Measurements from ENCODE around the gene ADTRP. TPM values are rescaled to one million over a fixed set of nuclear protein-coding genes. Genes with fewer than 3 reads are reported as not detected.
A peak's percentile ranks its signal among the peaks of the same experiment; 100 is the strongest.

The ADTRP gene, protein sequence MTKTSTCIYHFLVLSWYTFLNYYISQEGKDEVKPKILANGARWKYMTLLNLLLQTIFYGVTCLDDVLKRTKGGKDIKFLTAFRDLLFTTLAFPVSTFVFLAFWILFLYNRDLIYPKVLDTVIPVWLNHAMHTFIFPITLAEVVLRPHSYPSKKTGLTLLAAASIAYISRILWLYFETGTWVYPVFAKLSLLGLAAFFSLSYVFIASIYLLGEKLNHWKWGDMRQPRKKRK
- total RNA-seq (2016; rRNA removed; fragmentation: Illumina TruSeq; extraction: Trizol) (not detected in 2 replicates), polyA plus RNA-seq (2011; rRNA removed) (not detected in 2 replicates), polyA minus RNA-seq (2011; rRNA and poly(A)+ RNA removed; ENCODE audit: low replicate concordance) (0.42 TPM in 1 of 2 replicates, not detected in the other), Bru-seq, nascent RNA (percentile 2 among the genes with signal in this experiment), BruChase-seq, experiment 1, labeled RNA remaining after a 6-hour chase (not detected), BruChase-seq, experiment 2, labeled RNA remaining after a 2-hour chase (percentile 2 among the genes with signal in this experiment)
- not detected in 2 replicates for total RNA-seq (2016; cell fraction: cytosol; rRNA removed; fragmentation: Illumina TruSeq; extraction: Trizol; ENCODE audit: low read depth)
- total RNA-seq (2016; cell fraction: insoluble cytoplasmic fraction; rRNA removed; fragmentation: Illumina TruSeq; extraction: Trizol) = not detected in 2 replicates
- total RNA-seq (2016; cell fraction: membrane; rRNA removed; fragmentation: Illumina TruSeq; extraction: Trizol) = not detected in 2 replicates
- not detected in 2 replicates for total RNA-seq (2016; cell fraction: nucleus; rRNA removed; fragmentation: Illumina TruSeq; extraction: Trizol)
- polyA plus RNA-seq (2011; cell fraction: cytosol; rRNA removed) = not detected in 2 replicates
- not detected in 2 replicates for polyA plus RNA-seq (2011; cell fraction: nucleus; rRNA removed)
- polyA plus RNA-seq (2012) = not detected in 2 replicates
- not detected in 2 replicates for polyA plus RNA-seq (2016; cell fraction: cytosol; fragmentation: Illumina TruSeq; extraction: Trizol; ENCODE audit: low read depth)
- not detected in 2 replicates for polyA plus RNA-seq (2016; cell fraction: insoluble cytoplasmic fraction; fragmentation: Illumina TruSeq; extraction: Trizol; ENCODE audit: low read depth)
- not detected in 2 replicates for polyA plus RNA-seq (2016; cell fraction: membrane; fragmentation: Illumina TruSeq; extraction: Trizol; ENCODE audit: low read depth)
- not detected in 2 replicates for polyA plus RNA-seq (2016; cell fraction: nucleus; fragmentation: Illumina TruSeq; extraction: Trizol; ENCODE audit: insufficient read depth, low read depth)
- polyA minus RNA-seq (2011; cell fraction: cytosol; rRNA and poly(A)+ RNA removed) = not detected in 2 replicates
- polyA minus RNA-seq (2011; cell fraction: nucleus; rRNA and poly(A)+ RNA removed) = not detected in 2 replicates
- long read RNA-seq, experiment 1 = 0 reads
- long read RNA-seq, experiment 2 = 0 reads

DNA sequence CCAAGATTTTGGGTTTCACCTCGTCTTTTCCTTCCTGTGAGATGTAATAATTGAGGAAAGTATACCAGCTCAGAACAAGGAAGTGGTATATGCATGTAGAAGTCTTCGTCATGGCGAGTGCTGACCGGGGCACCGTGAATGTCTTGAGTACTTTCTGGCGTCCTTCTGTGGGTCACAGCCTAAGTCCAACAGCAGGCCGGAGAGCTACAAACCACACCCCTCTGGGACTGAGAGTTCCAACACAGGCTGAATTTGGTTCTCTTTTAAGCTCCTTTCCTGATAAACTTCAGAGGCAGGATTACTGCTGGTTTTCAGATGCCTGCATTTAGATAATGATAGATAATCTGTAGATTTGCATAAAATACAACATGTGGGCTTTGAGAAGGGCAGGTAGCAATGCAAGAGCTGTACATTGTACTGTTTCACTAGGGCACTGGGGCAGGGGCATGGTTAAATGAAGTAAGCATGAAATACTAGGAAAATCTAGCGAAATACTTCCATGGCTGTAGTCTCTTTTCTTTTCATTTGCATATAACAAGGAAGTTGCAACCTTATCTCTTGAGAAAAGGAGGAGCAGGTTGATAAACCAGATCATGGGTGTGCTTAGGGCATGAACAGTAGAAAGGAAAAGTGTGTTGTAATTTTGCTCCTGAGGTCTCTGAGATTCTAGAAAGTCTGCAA is at the start of gene ADTRP:
Gene ADTRP (minus strand): TSS at position 156 of the 681 bp plus-strand sequence. CDS start 44 bp downstream, at position 112.
- Histone ChIP-seq H3K4me3 (replicated peaks in 1 of 3; ENCODE audit: insufficient read depth in 1 of 3, low read depth in 2 of 3, low read length in 3 of 3) (no peak within 1 kb of the TSS), H4K20me1 (ENCODE audit: insufficient read depth, low read length) (no peaks in the 10 kb centered on the region), H2AFZ (ENCODE audit: low read length) (no peak within 1 kb of the TSS), H3K9ac (ENCODE audit: insufficient read depth, low read depth, low read length) (no peak within 1 kb of the TSS), H3K27ac (ENCODE audit: extremely low read length, insufficient read depth, low read length) (no peak within 1 kb of the TSS), H3K9me3 (ENCODE audit: low read length) (no peaks in the 10 kb centered on the region), H3K27me3 (ENCODE audit: control insufficient read depth in 1 of 2, insufficient read depth in 2 of 2, low read length in 2 of 2) (peaks cover 0 to 6% of the 10 kb centered on the region in 2 experiments; a peak in 1 of 5 replicates), H3K4me2 (ENCODE audit: low read depth, low read length) (no peak within 1 kb of the TSS), H3K4me1 (ENCODE audit: insufficient read depth, low read length) (no peaks in the 10 kb centered on the region), H3K79me2 (ENCODE audit: insufficient read depth, low read length) (no peaks in the 10 kb centered on the region), H3K36me3 (replicated peaks in 1 of 2; ENCODE audit: control insufficient read depth in 1 of 2, insufficient read depth in 2 of 2, low read length in 2 of 2) (no peaks in the 10 kb centered on the region)
- ATAC-seq (no peak), FAIRE-seq (no peak), DNase-seq (ENCODE audit: low spot score) (no peak)
- WGBS (ENCODE audit: low lambda C conversion rate) = 56% methylated on average over 8 of the region's 8 CpGs
- ChIA-PET CTCF (ENCODE audit: low intra/inter-chr PET ratio, low total read pairs) (no interaction called here), POLR2A (no interaction called here)
- in situ Hi-C loops (cut with HindIII; ENCODE audit: extremely low pct_ligation_motif_present, low pct_unique_long_range_greater_than_20kb) = no loop called here
- BruUV-seq (replicated peaks) = no TSS peak
- intact Hi-C loops (cut with micrococcal nuclease; ENCODE audit: unreplicated experiment) = no loop called here
- TF ChIP-seq MYC (CRISPR knock-in tag; IDR thresholded peaks at IDR 0.05; ENCODE audit: borderline replicate concordance) (no peak), CAMTA2 (CRISPR knock-in tag; IDR thresholded peaks at IDR 0.05; ENCODE audit: borderline replicate concordance) (no peak), SP4 (CRISPR knock-in tag; IDR thresholded peaks at IDR 0.05) (no peak), ZNF563 (CRISPR knock-in tag; IDR thresholded peaks at IDR 0.05) (no peak), ZSCAN30 (CRISPR knock-in tag; IDR thresholded peaks at IDR 0.05) (no peak), POLR2AphosphoS2 (IDR thresholded peaks at IDR 0.05; ENCODE audit: low read depth, low read length) (no peak)
- TF ChIP-seq, protein P1, sequence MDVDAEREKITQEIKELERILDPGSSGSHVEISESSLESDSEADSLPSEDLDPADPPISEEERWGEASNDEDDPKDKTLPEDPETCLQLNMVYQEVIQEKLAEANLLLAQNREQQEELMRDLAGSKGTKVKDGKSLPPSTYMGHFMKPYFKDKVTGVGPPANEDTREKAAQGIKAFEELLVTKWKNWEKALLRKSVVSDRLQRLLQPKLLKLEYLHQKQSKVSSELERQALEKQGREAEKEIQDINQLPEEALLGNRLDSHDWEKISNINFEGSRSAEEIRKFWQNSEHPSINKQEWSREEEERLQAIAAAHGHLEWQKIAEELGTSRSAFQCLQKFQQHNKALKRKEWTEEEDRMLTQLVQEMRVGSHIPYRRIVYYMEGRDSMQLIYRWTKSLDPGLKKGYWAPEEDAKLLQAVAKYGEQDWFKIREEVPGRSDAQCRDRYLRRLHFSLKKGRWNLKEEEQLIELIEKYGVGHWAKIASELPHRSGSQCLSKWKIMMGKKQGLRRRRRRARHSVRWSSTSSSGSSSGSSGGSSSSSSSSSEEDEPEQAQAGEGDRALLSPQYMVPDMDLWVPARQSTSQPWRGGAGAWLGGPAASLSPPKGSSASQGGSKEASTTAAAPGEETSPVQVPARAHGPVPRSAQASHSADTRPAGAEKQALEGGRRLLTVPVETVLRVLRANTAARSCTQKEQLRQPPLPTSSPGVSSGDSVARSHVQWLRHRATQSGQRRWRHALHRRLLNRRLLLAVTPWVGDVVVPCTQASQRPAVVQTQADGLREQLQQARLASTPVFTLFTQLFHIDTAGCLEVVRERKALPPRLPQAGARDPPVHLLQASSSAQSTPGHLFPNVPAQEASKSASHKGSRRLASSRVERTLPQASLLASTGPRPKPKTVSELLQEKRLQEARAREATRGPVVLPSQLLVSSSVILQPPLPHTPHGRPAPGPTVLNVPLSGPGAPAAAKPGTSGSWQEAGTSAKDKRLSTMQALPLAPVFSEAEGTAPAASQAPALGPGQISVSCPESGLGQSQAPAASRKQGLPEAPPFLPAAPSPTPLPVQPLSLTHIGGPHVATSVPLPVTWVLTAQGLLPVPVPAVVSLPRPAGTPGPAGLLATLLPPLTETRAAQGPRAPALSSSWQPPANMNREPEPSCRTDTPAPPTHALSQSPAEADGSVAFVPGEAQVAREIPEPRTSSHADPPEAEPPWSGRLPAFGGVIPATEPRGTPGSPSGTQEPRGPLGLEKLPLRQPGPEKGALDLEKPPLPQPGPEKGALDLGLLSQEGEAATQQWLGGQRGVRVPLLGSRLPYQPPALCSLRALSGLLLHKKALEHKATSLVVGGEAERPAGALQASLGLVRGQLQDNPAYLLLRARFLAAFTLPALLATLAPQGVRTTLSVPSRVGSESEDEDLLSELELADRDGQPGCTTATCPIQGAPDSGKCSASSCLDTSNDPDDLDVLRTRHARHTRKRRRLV (CRISPR knock-in tag; IDR thresholded peaks at IDR 0.05) = no peak
- TF ChIP-seq, protein P2, sequence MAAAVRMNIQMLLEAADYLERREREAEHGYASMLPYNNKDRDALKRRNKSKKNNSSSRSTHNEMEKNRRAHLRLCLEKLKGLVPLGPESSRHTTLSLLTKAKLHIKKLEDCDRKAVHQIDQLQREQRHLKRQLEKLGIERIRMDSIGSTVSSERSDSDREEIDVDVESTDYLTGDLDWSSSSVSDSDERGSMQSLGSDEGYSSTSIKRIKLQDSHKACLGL (CRISPR knock-in tag; IDR thresholded peaks at IDR 0.05) = no peak

Measured in HepG2 (cell line).